ENCODE measurements around the gene MATCAP1. TPM values are rescaled to one million over a fixed set of nuclear protein-coding genes. Genes with fewer than 3 reads are reported as not detected.

Gene MATCAP1
- total and polyA plus RNA-seq, 4 donors, result 1.5 to 4.8 (median 3.2) TPM

GRCh38 chr16:67194260-67194659 lies 10.5 kb upstream of the MATCAP1 start:
- Histone ChIP-seq H3K27me3 (ENCODE audit: control insufficient read depth in 4 of 4, insufficient read depth in 4 of 4, low read length in 3 of 4) (no peaks in the 10 kb centered on the region), H3K4me3 (ENCODE audit: low read depth in 1 of 3, low read length in 3 of 3) (no peak overlapping the region), H3K9ac (ENCODE audit: low read depth in 1 of 2, low read length in 2 of 2) (no peak overlapping the region), H3K4me1 (ENCODE audit: control insufficient read depth in 4 of 4, insufficient read depth in 4 of 4, low read length in 3 of 4) (peaks cover 8 to 38% (median 26%) of the 10 kb centered on the region in 4 donors), H3K27ac (ENCODE audit: low read depth in 1 of 2, low read length in 2 of 2) (no peak overlapping the region), H3K9me3 (ENCODE audit: control insufficient read depth in 4 of 4, low read length in 3 of 4) (no peaks in the 10 kb centered on the region), H3K36me3 (ENCODE audit: control insufficient read depth in 4 of 4, insufficient read depth in 3 of 4, low read depth in 1 of 4, low read length in 3 of 4) (peaks cover 11 to 42% (median 27%) of the 10 kb centered on the region in 4 donors)
- peak; percentile 84 for DNase-seq (ENCODE audit: low spot score)
- WGBS, result 85% methylated on average over 6 of the region's 6 CpGs
- no peak for TF ChIP-seq RXRA (IDR thresholded peaks at IDR 0.05)
- no peak for TF ChIP-seq HNF4A (conservative IDR thresholded peaks at IDR 0.05)
- TF ChIP-seq ATF3 (IDR thresholded peaks at IDR 0.05), result no peak

GRCh38 chr16:67193536-67193935 lies 9.8 kb upstream of the MATCAP1 start:
- H3K27me3 ChIP-seq (ENCODE audit: control insufficient read depth in 4 of 4, insufficient read depth in 4 of 4, low read length in 3 of 4), result no peaks in the 10 kb centered on the region
- H3K9me3 ChIP-seq (ENCODE audit: control insufficient read depth in 4 of 4, low read length in 3 of 4), result no peaks in the 10 kb centered on the region
- H3K4me3 ChIP-seq (ENCODE audit: low read depth in 1 of 3, low read length in 3 of 3), result peak overlapping the region in 1 of 3 donors; percentile 88
- no peak for TF ChIP-seq HNF4A (conservative IDR thresholded peaks at IDR 0.05)
- TF ChIP-seq FOXA1 (IDR thresholded peaks at IDR 0.05), result no peak
- TF ChIP-seq ZBTB33 (IDR thresholded peaks at IDR 0.05), result no peak
- no peak for TF ChIP-seq TAF1 (conservative IDR thresholded peaks at IDR 0.05)
- no peak for TF ChIP-seq FOXA2 (IDR thresholded peaks at IDR 0.05)
- TF ChIP-seq MAX (IDR thresholded peaks at IDR 0.05), result no peak
- TF ChIP-seq JUND (IDR thresholded peaks at IDR 0.05), result no peak
- TF ChIP-seq HNF4G (IDR thresholded peaks at IDR 0.05), result no peak
- no peak for TF ChIP-seq NR2F2 (IDR thresholded peaks at IDR 0.05)
- TF ChIP-seq EGR1 (IDR thresholded peaks at IDR 0.05; ENCODE audit: low read depth in 2 of 2), result no peak
- TF ChIP-seq ATF3 (IDR thresholded peaks at IDR 0.05), result no peak
- no peak for TF ChIP-seq REST (IDR thresholded peaks at IDR 0.05)
- TF ChIP-seq GABPA (IDR thresholded peaks at IDR 0.05 in 1 of 2, conservative IDR thresholded peaks at IDR 0.05 in 1 of 2), result no peak
- no peak for TF ChIP-seq RAD21 (IDR thresholded peaks at IDR 0.05)
- no peak for TF ChIP-seq SP1 (IDR thresholded peaks at IDR 0.05)
- TF ChIP-seq CTCF (IDR thresholded peaks at IDR 0.05; ENCODE audit: low read depth, low read length, missing input control), result no peak
- no peak for TF ChIP-seq RXRA (IDR thresholded peaks at IDR 0.05)
- no peak overlapping the region for H3K27ac ChIP-seq (ENCODE audit: low read depth in 1 of 2, low read length in 2 of 2)
- no peak for DNase-seq (ENCODE audit: low spot score)
- H3K9ac ChIP-seq (ENCODE audit: low read depth in 1 of 2, low read length in 2 of 2), result peak overlapping the region in 1 of 2 donors; percentile 96
- peaks cover 11 to 42% (median 27%) of the 10 kb centered on the region in 4 donors for H3K36me3 ChIP-seq (ENCODE audit: control insufficient read depth in 4 of 4, insufficient read depth in 3 of 4, low read depth in 1 of 4, low read length in 3 of 4)
- peaks cover 8 to 31% (median 25%) of the 10 kb centered on the region in 4 donors for H3K4me1 ChIP-seq (ENCODE audit: control insufficient read depth in 4 of 4, insufficient read depth in 4 of 4, low read length in 3 of 4)

All from liver (tissue), 9 donors.